Esophagus muscularis mucosa (tissue), 3 donors: Measurements from ENCODE around the gene HSD3B1.

Source experiments
- CTCF ChIP-seq, 3 experiments: fragments of 200-600 bp in 2 of 3; fragments of 450-650 bp in 1 of 3; sonication (generic) in 2 of 3; IDR thresholded peaks; one replicate each; pipeline ENCODE4 v1.5.1; 2017 to 2019; ENCODE audit warnings: antibody characterized with exemption in 3 of 3, mild to moderate bottlenecking in 2 of 3, moderate library complexity in 1 of 3
- POLR2A ChIP-seq: fragments of 450-650 bp; IDR thresholded peaks from one replicate; pipeline ENCODE4 v1.6.1; 2017; ENCODE audit warnings: antibody characterized with exemption, moderate library complexity, mild to moderate bottlenecking, low read depth
- POLR2AphosphoS5 ChIP-seq, 2 donors: sonication (generic); formaldehyde crosslinking; IDR thresholded peaks; one replicate each; pipeline ENCODE4 v1.6.1; 2017; ENCODE audit warnings: antibody characterized with exemption in 2 of 2

DNA sequence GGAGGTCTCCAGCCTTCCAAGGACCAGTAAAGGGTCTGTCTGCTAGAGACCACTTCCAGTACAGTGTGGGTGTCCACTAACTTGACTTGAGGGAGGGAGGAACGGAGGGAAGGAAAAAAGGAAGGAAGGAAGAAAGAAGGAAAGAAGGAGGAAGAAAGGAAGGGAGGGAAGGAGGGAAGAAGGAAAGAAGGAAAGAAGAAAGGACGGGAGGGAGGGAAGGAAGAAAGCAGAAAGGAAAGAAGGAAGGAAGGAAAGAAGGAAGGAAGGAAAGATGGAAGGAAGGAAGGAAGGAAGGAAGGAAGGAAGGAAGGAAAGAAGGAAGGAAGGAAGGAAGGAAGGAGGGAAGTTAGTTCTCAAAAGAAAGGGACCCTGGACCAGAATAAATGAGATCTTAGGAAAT is 26.8 kb upstream of the HSD3B1 start:
- no peak for TF ChIP-seq POLR2A
- TF ChIP-seq CTCF (IDR thresholded peaks at IDR 0.05), result no peak
- no peak for TF ChIP-seq POLR2AphosphoS5 (IDR thresholded peaks at IDR 0.05)
